GM12874 (cell line): ENCODE results near the gene HGFAC.

Source experiments
- TF ChIP-seq, protein P1 (sequence below): IDR thresholded peaks from 2 replicates; pipeline ENCODE4 v1.5.1; 2011; ENCODE audit warnings: low read depth, mild to moderate bottlenecking, control low read depth, low read length, moderate library complexity; ENCODE audit not compliant: insufficient read depth

HGFAC gene

DNA sequence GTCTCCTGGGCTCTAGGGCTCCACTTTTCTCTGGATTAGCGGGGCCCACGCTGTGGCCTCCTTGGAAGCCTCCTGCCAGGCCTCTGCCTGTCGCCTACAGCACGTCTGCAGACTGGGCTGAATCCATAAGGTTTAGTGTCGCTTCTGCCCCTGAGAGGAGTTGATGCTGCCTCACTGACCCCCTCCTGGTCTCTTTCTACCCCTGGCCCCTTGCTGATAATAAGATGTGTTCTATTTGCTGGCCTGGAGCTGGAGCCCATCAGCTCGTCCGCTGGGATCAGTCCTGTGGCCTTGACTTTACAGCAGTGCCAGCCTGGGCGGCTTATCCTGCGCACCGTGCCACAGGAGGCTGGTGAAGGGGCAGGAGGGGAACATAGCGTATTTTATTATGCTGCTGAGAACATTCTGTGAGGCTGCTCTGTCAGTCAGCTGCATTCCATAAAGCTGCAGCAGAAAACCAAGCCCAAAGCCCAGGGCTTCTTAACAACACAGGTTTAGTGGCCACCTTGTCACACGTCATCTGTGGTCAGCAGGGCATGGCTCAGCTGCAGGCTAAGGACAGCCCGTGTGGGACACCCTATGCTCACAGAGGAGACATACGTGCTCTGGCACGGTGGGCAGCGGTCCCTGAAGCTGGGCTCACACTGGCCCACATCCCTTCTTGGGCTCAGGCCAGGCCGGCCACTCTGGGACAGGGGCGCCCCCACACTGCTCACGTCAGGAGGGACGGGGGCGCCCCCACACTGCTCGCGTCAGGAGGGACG lies 29.3 kb upstream of the HGFAC start:
- TF ChIP-seq, protein P1, sequence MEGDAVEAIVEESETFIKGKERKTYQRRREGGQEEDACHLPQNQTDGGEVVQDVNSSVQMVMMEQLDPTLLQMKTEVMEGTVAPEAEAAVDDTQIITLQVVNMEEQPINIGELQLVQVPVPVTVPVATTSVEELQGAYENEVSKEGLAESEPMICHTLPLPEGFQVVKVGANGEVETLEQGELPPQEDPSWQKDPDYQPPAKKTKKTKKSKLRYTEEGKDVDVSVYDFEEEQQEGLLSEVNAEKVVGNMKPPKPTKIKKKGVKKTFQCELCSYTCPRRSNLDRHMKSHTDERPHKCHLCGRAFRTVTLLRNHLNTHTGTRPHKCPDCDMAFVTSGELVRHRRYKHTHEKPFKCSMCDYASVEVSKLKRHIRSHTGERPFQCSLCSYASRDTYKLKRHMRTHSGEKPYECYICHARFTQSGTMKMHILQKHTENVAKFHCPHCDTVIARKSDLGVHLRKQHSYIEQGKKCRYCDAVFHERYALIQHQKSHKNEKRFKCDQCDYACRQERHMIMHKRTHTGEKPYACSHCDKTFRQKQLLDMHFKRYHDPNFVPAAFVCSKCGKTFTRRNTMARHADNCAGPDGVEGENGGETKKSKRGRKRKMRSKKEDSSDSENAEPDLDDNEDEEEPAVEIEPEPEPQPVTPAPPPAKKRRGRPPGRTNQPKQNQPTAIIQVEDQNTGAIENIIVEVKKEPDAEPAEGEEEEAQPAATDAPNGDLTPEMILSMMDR, result no peak

DNA sequence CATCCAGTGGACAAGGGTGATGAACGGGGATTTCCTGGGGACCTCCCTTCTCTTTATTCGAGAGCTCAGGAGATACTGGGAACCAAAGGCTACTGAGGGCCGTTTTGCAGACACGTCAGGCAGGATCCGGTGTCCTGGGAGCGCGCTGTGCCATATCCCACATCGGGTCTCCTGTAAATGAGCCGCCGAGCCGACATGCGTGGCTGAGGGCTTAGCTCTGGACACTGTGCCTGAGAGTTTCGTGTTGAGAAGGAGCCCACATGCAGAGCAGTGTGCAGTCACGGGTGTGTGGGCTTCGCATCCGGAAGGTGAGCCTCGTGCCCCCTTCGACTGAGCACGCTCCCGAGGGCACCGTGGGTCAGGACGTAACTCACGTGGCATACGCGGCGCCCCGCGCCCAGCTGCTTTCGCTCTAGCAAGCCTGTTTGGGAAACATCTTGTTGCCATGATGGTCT lies 28.5 kb upstream of the HGFAC start:
- TF ChIP-seq, protein P1, result no peak

DNA sequence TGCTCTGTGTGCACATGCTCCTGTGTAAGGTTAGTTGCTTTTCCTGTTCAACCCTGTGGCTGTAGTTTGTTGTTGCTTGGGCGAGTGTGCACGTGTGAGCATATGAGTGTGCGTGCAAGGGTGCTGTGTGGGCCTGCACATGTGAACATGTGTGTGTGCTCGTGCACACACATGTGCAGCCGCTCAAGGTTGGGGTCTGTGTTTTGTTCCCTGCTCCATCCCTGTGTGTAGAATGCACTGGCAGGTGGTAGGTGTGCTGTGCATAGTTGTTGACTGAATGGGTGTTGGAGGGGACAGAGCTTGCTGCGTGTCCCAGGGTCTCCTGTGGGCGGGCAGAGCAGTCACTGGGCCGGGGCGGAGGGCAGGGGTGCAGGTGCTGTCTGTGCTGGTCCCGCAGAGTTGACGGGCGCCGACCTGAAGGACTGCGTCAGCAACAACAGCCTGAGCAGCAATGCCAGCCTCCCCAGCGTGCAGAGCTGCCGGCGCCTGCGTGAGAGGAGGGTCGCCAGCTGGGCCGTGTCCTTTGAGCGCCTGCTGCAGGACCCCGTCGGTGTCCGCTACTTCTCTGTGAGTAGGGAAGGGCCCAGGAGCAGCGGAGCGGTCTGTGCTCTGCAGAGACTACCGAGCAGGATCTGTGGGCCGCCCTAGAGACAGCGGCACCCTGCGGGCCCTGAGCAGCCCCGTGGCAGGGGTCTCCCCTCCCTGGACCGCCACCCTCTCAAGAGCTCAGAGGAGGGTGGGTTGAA lies 27.9 kb upstream of the HGFAC start:
- TF ChIP-seq, protein P1, result no peak

DNA sequence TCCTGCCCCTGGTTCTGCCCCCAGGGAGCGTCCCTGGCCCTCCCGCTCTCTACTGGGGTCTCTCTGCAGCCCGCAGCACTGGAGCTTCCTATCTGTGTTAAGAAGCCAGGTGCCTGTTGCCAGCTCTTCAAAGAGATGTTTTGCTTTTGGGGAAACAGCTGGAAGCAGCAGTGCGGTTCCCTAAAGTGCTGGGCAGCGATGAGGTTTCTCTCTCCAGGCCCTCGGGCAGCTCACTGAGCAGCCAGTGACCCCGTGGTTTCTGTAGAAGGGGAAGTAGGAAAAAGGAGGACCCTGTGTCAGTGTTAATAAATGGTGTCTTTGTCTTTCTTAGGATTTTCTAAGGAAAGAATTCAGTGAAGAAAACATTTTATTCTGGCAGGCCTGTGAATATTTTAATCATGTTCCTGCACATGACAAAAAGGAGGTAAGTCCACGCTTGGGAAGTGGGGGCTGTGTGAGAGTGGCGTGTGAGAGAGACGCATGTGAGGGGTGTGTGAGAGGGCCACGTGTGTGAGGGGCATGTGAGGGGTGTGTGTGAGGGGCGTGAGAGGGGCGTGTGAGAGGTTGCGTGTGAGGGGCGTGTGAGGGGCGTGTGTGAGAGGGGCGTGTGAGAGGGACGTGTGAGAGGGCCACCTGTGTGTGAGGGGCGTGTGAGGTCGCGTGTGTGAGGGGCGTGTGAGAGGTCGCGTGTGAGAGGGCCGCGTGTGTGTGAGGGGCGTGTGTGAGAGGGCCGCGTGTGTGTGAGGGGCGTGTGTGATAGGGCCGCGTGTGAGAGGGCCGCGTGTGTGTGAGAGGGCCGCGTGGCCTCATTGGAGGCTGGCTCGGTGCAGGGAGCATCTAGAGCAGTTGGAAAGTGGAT lies 27.1 kb upstream of the HGFAC start:
- TF ChIP-seq, protein P1, result no peak

DNA sequence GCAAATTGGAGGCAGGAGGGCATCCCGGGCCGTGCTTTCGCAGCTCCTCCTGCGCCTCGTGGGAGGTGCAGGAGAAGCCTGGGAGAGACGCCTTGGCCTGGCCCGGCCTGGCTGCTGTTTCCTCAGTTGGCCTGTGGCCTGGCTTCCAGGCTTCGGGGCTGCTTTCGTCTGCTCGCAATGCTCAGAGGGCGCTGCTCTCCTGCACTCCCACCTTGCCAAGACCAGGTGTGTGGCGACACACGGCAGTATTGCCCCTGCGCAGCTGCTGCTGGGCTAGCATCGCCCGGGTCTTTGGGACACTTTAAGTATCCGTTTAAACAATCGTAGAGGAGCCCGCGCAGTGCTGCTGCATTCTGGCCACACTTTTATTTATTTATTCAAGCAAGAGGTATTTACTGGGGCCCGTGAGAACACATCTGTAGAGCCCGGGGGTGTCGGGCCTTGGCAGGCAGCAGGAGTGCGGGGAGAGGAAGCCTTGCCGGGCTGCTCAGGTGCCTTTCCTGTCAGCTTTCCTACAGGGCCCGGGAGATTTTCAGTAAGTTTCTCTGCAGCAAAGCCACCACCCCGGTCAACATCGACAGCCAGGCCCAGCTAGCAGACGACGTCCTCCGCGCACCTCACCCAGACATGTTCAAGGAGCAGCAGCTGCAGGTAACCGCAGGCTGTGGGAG lies 26.2 kb upstream of the HGFAC start:
- TF ChIP-seq, protein P1, result no peak

DNA sequence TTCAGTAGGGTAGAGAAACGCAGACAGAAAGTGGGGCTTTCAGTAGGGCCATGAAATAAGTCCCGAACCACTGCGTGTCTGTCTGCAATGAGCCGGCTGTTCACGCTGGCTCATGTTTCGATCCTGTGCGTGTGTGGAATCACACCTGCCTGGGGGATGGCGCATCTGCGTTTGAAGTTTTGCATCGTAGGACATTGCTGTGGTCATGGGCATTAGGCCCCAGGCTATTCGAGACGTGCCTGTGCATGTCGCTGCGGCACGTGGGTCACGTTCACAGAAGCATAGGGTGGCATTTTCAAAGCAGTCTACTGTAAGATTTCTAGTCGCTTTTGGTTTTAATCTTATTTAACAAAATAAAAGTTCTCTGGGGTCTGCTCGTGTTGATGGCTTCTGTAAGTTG lies 25.5 kb upstream of the HGFAC start:
- TF ChIP-seq, protein P1, result no peak

DNA sequence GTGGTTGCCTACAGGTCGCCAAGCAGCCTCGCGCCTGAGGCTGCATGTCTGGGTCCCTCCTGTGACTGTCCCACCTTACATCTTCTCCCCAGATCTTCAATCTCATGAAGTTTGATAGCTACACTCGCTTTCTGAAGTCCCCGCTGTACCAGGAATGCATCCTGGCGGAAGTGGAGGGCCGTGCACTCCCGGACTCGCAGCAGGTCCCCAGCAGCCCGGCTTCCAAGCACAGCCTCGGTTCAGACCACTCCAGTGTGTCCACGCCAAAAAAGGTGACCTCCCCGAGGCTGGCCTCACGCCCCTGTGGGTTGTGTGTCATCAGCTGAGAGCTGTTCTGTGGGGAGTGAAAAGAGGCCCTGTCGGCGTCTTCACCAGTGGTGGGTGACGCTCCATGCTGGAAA lies 24.9 kb upstream of the HGFAC start:
- TF ChIP-seq, protein P1, result no peak
